Choroid plexus epithelial cell (primary cell): ENCODE measurements around the gene YJU2.

Experiments used
- DNase-seq: peaks from one replicate; pipeline ENCODE4 v3.0.0-alpha.2; 2010; ENCODE audit warnings: low read depth
- H3K4me3 ChIP-seq: 2 replicates; pipeline ENCODE4 v1.5.1; 2011; ENCODE audit warnings: low read depth, mild to moderate bottlenecking, control low read depth, low read length, moderate library complexity
- TF ChIP-seq, protein P1 (sequence below): conservative IDR thresholded peaks from 2 replicates; pipeline ENCODE4 v1.5.1; 2011; ENCODE audit warnings: low read depth, mild to moderate bottlenecking, control low read depth, inconsistent platforms, low read length, moderate library complexity

Gene YJU2

GRCh38 chr19:4246767-4247593, at the start of gene YJU2:
Gene YJU2 (plus strand): TSS chr19:4247080. CDS start chr19:4247147, 67 bp downstream.
- peak within 1 kb of the TSS; percentile 72 for H3K4me3 ChIP-seq
- TF ChIP-seq, protein P1, sequence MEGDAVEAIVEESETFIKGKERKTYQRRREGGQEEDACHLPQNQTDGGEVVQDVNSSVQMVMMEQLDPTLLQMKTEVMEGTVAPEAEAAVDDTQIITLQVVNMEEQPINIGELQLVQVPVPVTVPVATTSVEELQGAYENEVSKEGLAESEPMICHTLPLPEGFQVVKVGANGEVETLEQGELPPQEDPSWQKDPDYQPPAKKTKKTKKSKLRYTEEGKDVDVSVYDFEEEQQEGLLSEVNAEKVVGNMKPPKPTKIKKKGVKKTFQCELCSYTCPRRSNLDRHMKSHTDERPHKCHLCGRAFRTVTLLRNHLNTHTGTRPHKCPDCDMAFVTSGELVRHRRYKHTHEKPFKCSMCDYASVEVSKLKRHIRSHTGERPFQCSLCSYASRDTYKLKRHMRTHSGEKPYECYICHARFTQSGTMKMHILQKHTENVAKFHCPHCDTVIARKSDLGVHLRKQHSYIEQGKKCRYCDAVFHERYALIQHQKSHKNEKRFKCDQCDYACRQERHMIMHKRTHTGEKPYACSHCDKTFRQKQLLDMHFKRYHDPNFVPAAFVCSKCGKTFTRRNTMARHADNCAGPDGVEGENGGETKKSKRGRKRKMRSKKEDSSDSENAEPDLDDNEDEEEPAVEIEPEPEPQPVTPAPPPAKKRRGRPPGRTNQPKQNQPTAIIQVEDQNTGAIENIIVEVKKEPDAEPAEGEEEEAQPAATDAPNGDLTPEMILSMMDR = peak; percentile 67
- DNase-seq = peak; percentile 100

GRCh38 chr19:4197228-4197624, 49.7 kb upstream of the YJU2 start:
- H3K4me3 ChIP-seq = no peak overlapping the region
- DNase-seq = no peak
- TF ChIP-seq, protein P1 = no peak

DNA sequence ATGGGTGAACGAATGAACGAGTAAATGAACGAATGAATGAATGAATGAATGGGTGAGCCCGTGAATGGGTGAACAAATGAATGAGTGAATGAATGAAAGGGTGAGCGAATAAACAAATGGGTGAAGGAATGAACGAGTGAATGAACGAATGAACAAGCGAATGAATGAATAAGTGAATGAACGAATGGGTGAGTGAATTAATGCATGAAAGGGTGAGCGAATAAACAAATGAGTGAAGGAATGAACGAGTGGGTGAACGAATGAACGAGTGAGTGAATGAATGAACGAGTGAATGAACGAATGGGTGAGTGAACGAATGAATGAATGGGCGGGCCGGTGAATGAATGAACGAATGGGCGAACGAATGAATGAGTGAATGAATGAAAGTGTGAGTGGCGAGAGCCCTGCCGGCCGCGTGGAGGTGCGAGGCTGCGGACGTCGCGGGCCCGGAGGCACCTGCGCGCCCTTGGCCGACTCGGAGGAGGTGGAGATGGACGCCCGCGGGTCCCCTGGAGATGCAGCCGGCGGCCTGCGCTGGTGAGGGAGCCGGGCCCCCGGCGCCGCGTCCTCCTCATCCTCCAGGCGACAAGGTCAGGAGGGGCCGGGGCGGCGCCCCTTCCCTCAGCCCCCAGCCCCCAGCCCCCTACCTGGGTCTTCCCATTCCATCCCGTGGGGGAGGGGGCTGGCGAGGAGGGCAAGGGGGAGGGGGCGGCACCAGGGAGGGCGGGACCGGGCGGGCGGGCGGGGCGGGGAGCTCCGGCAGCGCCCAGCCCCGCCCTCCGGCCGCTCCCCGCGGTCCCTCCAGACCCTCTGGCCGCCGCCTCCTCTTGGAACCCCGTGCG, 49.0 kb upstream of the YJU2 start:
- TF ChIP-seq, protein P1 = no peak
- H3K4me3 ChIP-seq = no peak overlapping the region
- DNase-seq = no peak

- H3K4me3 ChIP-seq = no peak overlapping the region
- TF ChIP-seq, protein P1 = no peak
- DNase-seq = no peak
These were observed 48.3 kb upstream of the YJU2 start for GRCh38 chr19:4198467-4199126.

- no peak for DNase-seq
- TF ChIP-seq, protein P1 = no peak
- no peak overlapping the region for H3K4me3 ChIP-seq
These were observed 47.1 kb upstream of the YJU2 start for GRCh38 chr19:4199699-4200293.

DNA sequence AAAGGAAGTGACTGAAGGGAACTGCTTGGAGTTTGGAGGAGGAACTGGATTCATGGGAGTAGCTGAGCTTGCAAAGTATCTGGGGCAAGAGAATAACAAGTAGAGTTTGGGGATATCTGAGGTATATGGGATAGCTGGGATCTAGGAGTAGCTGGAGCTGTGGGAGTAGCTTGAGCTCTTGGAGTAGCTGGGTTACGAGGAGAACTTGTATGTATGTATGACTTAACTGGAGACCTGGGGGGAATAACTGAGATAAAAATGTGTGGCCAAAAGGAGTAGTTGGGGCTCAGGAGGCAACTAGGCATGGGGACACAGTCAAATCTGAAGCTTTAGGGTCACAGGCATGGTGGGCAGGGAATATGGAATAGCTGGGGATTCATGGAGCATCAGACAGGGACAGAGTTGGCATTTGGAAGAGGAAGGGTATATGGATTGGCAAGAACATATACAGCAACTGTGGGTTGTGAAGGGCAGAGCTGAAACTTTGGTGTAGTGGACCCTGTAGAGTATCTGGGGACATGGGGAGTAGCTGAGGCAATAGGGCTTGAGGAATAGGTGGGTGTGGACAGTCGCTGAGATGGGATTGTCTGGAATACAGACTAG, 45.8 kb upstream of the YJU2 start:
- TF ChIP-seq, protein P1 = no peak
- no peak overlapping the region for H3K4me3 ChIP-seq

More for the DNA sequence above, 45.8 kb upstream of the YJU2 start:
- no peak for DNase-seq
